ENCODE data around the gene NTN5. TPM values are rescaled to one million over a fixed set of nuclear protein-coding genes. Genes with fewer than 3 reads are reported as not detected.
"Not testable (repeated sequence)": the region's sequence is repeated elsewhere in the genome, so short reads cannot be mapped to it uniquely, and the experiment has no call there.

The NTN5 gene
- total RNA-seq, 1 experiment from 2014 or later = 0.57 TPM

GRCh38 chr19:48695743-48696352, 23.0 kb upstream of the NTN5 start, which contains the start of gene FUT2:
Gene FUT2 (plus strand): TSS chr19:48695971. CDS start chr19:48702957, 6,986 bp downstream.
- CTCF ChIA-PET = interaction anchor here (0.6 to 1.5 kb wide), 9 partner anchors 13 to 298 kb away, joined by 3 to 7 read pairs (median 3); partner anchors contain the start of gene RUVBL2
- DNase-seq = peak; percentile 80
- peak within 1 kb of the TSS; percentile 79 for H3K27ac Mint-ChIP-seq (ENCODE audit: unreplicated experiment)
- H3K36me3 Mint-ChIP-seq (ENCODE audit: insufficient read depth, unreplicated experiment) = peaks cover 15% of the 10 kb centered on the region
- peaks cover 22% of the 10 kb centered on the region for H3K4me1 Mint-ChIP-seq (ENCODE audit: low read depth, unreplicated experiment)
- no peaks in the 10 kb centered on the region for H3K9me3 Mint-ChIP-seq (ENCODE audit: low read depth, unreplicated experiment)
- TSS peak; percentile 70 for BruUV-seq (replicated peaks)
- TF ChIP-seq, protein P1, sequence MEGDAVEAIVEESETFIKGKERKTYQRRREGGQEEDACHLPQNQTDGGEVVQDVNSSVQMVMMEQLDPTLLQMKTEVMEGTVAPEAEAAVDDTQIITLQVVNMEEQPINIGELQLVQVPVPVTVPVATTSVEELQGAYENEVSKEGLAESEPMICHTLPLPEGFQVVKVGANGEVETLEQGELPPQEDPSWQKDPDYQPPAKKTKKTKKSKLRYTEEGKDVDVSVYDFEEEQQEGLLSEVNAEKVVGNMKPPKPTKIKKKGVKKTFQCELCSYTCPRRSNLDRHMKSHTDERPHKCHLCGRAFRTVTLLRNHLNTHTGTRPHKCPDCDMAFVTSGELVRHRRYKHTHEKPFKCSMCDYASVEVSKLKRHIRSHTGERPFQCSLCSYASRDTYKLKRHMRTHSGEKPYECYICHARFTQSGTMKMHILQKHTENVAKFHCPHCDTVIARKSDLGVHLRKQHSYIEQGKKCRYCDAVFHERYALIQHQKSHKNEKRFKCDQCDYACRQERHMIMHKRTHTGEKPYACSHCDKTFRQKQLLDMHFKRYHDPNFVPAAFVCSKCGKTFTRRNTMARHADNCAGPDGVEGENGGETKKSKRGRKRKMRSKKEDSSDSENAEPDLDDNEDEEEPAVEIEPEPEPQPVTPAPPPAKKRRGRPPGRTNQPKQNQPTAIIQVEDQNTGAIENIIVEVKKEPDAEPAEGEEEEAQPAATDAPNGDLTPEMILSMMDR (IDR thresholded peaks at IDR 0.05; ENCODE audit: unreplicated experiment) = no peak
- intact Hi-C loops (cut with micrococcal nuclease; ENCODE audit: unreplicated experiment) = no loop called here
- peak within 1 kb of the TSS; percentile 75 for H3K4me3 Mint-ChIP-seq (ENCODE audit: low read depth, unreplicated experiment)
- no peaks in the 10 kb centered on the region for H3K27me3 Mint-ChIP-seq (ENCODE audit: unreplicated experiment)

- Mint-ChIP-seq H3K36me3 (ENCODE audit: insufficient read depth, unreplicated experiment) (peaks cover 15% of the 10 kb centered on the region), H3K4me1 (ENCODE audit: low read depth, unreplicated experiment) (peaks cover 22% of the 10 kb centered on the region)
- H3K27me3 Mint-ChIP-seq (ENCODE audit: unreplicated experiment); intact Hi-C loops (cut with micrococcal nuclease; ENCODE audit: unreplicated experiment); H3K27ac Mint-ChIP-seq (ENCODE audit: unreplicated experiment); CTCF ChIA-PET; H3K4me3 Mint-ChIP-seq (ENCODE audit: low read depth, unreplicated experiment); DNase-seq; BruUV-seq (replicated peaks); H3K9me3 Mint-ChIP-seq (ENCODE audit: low read depth, unreplicated experiment): not testable (repeated sequence)
These were observed 20.8 kb upstream of the NTN5 start for GRCh38 chr19:48693629-48694028.

- Mint-ChIP-seq H3K36me3 (ENCODE audit: insufficient read depth, unreplicated experiment) (no peaks in the 10 kb centered on the region), H3K4me1 (ENCODE audit: low read depth, unreplicated experiment) (peaks cover 15% of the 10 kb centered on the region), H3K27me3 (ENCODE audit: unreplicated experiment) (no peaks in the 10 kb centered on the region), H3K27ac (ENCODE audit: unreplicated experiment) (no peak overlapping the region), H3K9me3 (ENCODE audit: low read depth, unreplicated experiment) (no peaks in the 10 kb centered on the region), H3K4me3 (ENCODE audit: low read depth, unreplicated experiment) (no peak overlapping the region)
- no TSS peak for BruUV-seq (replicated peaks)
- no peak for DNase-seq
- CTCF ChIA-PET = no interaction called here
- TF ChIP-seq, protein P1 (IDR thresholded peaks at IDR 0.05; ENCODE audit: unreplicated experiment) = no peak
- intact Hi-C loops (cut with micrococcal nuclease; ENCODE audit: unreplicated experiment) = no loop called here
These were observed 16.6 kb upstream of the NTN5 start for GRCh38 chr19:48689449-48689848.

DNA sequence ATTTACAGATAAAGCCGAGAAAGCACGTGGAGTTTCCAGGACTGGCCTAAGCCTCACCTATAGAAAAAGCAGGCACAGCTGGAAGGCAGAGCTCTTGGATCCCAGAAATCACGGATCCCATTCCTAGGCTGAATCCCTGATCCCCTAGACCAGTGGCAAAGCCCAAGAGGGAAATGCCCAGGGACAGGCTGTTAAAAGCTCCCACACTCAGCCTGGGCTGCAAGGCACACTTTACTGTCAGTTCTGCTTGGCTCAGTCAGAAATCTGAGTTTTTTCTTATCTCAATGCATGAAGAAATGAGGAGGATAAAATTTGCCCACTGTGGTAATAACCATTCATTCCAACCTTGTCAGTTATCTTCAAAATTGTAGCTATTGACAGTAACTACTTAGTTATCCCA, 15.0 kb upstream of the NTN5 start:
- TF ChIP-seq, protein P1 (IDR thresholded peaks at IDR 0.05; ENCODE audit: unreplicated experiment) = no peak
- no TSS peak for BruUV-seq (replicated peaks)
- no peak overlapping the region for H3K27ac Mint-ChIP-seq (ENCODE audit: unreplicated experiment)
- no peak overlapping the region for H3K4me3 Mint-ChIP-seq (ENCODE audit: low read depth, unreplicated experiment)
- CTCF ChIA-PET = no interaction called here
- H3K9me3 Mint-ChIP-seq (ENCODE audit: low read depth, unreplicated experiment) = no peaks in the 10 kb centered on the region
- DNase-seq = no peak
- no peaks in the 10 kb centered on the region for H3K36me3 Mint-ChIP-seq (ENCODE audit: insufficient read depth, unreplicated experiment)
- intact Hi-C loops (cut with micrococcal nuclease; ENCODE audit: unreplicated experiment) = no loop called here
- peaks cover 13% of the 10 kb centered on the region for H3K4me1 Mint-ChIP-seq (ENCODE audit: low read depth, unreplicated experiment)
- no peaks in the 10 kb centered on the region for H3K27me3 Mint-ChIP-seq (ENCODE audit: unreplicated experiment)

- H3K27ac Mint-ChIP-seq (ENCODE audit: unreplicated experiment); H3K4me3 Mint-ChIP-seq (ENCODE audit: low read depth, unreplicated experiment); H3K9me3 Mint-ChIP-seq (ENCODE audit: low read depth, unreplicated experiment); intact Hi-C loops (cut with micrococcal nuclease; ENCODE audit: unreplicated experiment); DNase-seq; CTCF ChIA-PET; H3K36me3 Mint-ChIP-seq (ENCODE audit: insufficient read depth, unreplicated experiment); BruUV-seq (replicated peaks); H3K27me3 Mint-ChIP-seq (ENCODE audit: unreplicated experiment): not testable (repeated sequence)
- H3K4me1 Mint-ChIP-seq (ENCODE audit: low read depth, unreplicated experiment) = peaks cover 13% of the 10 kb centered on the region
These were observed 13.8 kb upstream of the NTN5 start for GRCh38 chr19:48686637-48687036.

Measured in Calu3 (cell line).